GM19463 (cell line): ENCODE data around the gene AJM1.

Experiments
- ATAC-seq: cut with Tn5 transposase; IDR thresholded peaks from one replicate; pipeline ENCODE4 v1.9.1; 2021; ENCODE audit warnings: mild to moderate bottlenecking, moderate library complexity; ENCODE audit not compliant: unreplicated experiment

The AJM1 gene

DNA sequence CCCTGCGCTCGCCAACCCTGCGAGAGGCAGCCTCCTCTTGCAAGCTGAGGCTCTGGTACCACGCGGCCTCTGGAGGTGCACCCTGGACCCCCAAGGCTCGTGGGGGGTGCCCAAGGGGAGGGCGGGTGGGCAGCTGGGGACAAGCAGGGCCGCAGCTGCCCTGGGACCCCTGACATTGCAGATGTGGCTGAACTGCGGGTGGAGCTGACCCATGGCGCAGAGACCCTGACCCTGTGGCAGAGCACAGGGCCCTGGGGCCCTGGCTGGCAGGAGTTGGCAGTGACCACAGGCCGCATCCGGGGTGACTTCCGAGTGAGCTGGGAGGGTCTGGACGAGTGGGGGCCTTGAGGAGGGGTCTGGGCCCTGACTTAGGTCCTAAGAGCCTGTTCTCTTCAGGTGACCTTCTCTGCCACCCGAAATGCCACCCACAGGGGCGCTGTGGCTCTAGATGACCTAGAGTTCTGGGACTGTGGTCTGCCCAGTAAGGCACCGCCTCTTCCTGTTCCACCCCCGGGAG is 11.4 kb downstream of the AJM1 start:
- ATAC-seq = no peak

DNA sequence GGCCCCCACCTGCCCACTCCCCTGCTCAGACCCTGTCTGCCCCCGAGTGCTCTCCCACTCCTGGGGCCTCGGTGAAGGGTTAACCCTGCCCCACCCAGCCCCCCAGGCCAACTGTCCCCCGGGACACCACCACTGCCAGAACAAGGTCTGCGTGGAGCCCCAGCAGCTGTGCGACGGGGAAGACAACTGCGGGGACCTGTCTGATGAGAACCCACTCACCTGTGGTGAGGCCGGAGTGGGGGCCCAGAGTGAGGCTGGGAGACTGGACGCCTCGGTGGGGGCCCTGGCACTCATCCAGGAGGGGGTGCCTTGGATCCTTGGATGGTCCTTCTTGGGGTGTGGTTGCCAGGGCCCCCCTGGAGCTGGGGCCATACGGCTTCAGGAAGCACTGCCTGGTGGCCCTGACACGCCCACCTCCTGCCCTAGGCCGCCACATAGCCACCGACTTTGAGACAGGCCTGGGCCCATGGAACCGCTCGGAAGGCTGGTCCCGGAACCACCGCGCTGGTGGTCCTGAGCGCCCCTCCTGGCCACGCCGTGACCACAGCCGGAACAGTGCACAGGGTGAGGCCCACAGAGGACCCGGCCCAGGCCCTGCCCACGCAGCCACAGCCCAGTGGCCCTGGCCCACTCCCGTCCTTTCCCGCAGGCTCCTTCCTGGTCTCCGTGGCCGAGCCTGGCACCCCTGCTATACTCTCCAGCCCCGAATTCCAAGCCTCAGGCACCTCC is 12.0 kb downstream of the AJM1 start:
- ATAC-seq = no peak

DNA sequence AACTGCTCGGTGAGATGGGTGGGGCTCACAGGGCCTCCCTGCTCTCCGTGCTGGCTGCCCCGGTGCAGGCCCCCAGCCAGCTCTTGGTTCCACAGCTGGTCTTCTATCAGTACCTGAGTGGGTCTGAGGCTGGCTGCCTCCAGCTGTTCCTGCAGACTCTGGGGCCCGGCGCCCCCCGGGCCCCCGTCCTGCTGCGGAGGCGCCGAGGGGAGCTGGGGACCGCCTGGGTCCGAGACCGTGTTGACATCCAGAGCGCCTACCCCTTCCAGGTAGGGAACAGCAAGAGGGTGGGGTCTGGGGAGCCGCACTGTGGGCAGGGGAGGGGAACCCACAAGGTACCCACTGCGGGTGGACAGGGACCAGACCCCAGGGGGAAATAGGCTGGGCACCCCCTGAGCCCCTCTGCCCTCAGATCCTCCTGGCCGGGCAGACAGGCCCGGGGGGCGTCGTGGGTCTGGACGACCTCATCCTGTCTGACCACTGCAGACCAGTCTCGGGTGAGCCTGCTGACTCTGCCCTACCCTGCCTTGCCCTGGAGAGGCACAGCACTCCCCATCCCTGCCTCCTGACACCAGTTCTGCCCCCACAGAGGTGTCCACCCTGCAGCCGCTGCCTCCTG is 12.7 kb downstream of the AJM1 start:
- no peak for ATAC-seq

DNA sequence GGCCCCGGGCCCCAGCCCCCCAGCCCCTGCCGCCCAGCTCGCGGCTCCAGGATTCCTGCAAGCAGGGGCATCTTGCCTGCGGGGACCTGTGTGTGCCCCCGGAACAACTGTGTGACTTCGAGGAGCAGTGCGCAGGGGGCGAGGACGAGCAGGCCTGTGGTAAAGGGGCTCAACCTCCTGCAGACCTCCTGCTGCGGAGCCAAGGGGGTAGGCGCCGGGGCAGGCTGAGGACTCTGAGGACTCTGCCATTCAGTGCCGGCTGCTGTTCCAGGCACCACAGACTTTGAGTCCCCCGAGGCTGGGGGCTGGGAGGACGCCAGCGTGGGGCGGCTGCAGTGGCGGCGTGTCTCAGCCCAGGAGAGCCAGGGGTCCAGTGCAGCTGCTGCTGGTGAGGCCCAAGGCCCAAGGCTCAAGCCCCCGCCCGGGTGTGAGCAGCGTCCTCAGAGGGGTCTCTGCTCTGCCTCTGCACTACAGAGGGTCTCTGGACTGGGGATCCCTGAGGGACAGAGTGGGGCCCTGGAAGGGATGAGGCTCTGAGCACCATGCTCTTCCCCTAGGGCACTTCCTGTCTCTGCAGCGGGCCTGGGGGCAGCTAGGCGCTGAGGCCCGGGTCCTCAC is 13.3 kb downstream of the AJM1 start:
- ATAC-seq = no peak

DNA sequence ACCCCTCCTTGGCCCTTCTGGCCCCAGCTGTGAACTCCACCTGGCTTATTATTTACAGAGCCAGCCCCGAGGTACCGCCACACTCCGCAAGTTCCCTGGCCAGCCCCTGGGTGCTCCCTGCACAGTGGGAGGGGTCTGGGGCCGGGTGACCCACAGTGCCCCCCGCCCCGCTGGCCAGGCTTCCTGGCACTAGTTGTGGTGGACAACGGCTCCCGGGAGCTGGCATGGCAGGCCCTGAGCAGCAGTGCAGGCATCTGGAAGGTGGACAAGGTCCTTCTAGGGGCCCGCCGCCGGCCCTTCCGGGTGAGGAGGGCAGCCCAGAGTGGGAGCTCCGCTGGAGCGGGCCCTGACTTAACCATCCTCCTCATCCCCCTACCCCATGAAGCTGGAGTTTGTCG is 13.8 kb downstream of the AJM1 start:
- ATAC-seq = no peak

DNA sequence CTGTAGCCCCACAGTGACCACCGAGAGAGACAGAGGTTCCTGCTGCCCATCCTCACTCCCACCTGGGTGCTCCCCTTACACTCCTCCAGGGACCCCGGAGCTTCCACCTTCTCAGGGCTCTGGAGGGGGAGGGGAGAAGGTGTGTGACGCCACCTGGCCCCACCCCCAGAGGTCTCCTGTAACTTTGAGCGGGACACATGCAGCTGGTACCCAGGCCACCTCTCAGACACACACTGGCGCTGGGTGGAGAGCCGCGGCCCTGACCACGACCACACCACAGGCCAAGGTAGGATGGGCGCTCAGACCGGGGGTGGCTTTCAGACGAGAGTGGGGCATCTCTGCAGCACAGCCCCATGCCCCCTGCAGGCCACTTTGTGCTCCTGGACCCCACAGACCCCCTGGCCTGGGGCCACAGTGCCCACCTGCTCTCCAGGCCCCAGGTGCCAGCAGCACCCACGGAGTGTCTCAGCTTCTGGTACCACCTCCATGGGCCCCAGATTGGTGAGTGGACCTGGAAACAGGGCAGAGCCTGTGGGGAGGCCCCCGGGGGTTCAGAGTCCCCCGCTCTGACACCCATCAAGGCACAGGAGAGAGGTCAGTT is 14.4 kb downstream of the AJM1 start:
- ATAC-seq = no peak

DNA sequence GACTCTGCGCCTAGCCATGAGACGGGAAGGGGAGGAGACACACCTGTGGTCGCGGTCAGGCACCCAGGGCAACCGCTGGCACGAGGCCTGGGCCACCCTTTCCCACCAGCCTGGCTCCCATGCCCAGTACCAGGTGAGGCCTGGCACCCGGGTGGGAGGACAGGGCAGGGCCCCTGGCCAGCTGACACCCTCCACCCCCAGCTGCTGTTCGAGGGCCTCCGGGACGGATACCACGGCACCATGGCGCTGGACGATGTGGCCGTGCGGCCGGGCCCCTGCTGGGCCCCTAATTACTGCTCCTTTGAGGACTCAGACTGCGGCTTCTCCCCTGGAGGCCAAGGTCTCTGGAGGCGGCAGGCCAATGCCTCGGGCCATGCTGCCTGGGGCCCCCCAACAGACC is 14.9 kb downstream of the AJM1 start:
- ATAC-seq = no peak

DNA sequence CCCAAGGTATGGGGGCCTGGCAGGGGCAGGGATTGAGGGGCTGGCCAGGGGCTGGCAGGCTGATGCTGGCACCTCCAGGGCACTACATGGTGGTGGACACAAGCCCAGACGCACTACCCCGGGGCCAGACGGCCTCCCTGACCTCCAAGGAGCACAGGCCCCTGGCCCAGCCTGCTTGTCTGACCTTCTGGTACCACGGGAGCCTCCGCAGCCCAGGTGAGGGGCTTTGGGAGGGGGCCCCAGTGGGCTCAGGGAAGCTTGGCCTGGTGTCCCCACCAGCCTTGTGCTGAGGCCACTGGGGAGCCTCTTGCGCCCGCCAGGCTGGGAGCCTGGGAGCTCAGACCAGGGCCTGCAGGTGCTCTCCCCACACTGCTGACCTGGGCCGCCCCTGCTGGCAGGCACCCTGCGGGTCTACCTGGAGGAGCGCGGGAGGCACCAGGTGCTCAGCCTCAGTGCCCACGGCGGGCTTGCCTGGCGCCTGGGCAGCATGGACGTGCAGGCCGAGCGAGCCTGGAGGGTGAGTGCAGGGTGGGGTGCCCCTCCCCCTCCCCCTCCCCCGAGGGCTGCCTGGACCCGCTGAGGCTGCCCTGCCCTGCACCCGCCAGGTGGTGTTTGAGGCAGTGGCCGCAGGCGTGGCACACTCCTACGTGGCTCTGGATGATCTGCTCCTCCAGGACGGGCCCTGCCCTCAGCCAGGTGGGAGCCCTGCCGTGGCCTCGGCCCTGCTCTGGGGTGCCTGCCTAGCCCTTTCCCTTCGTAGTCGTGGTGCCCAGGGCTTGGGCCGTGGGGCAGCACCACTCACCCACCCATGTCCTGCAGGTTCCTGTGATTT is 15.5 kb downstream of the AJM1 start:
- no peak for ATAC-seq

DNA sequence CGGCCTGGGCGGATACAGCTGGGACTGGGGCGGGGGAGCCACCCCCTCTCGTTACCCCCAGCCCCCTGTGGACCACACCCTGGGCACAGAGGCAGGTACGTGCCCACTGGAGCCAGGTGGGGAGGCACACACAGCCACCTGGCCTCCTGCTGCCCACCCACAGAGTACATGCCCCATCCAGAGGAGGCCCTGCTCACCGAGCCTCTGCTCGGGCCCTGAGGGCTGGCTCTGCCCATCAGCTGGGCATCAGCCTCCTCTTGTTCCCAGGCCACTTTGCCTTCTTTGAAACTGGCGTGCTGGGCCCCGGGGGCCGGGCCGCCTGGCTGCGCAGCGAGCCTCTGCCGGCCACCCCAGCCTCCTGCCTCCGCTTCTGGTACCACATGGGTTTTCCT is 16.2 kb downstream of the AJM1 start:
- no peak for ATAC-seq

DNA sequence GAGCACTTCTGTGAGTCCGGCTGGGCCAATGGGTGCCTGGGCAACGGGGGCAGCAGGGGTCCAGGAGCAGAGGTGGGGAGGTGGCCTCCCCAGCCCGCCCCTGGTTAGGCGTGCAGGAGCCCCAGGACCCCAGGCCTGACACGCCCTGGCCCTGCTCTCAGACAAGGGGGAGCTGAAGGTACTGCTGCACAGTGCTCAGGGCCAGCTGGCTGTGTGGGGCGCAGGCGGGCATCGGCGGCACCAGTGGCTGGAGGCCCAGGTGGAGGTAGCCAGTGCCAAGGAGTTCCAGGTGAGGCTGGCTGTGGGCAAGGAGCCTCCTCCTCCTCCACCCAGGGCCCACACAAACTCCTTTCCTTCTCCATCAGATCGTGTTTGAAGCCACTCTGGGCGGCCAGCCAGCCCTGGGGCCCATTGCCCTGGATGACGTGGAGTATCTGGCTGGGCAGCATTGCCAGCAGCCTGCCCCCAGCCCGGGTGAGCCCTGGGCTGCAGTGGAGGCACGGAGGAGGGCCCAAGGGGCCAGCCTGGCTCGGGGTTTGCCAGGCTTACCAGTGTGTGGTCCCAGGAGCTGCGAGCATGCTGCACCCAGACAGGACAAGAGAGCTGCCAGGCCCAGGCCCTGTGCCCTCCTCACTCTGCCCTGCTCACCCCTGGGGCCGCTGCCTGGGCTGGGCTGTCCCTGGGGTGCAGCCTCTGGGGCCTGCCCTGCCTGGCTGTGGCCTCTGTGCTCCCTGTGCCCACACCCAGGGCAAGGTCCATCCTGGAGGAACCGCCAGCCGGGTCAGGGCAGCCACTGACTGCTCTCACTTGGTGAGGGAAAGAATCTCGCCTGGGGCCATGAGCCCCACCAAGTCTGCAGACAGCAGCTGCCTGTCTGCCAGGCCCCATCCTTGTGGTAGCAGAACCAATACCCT is 16.8 kb downstream of the AJM1 start:
- ATAC-seq = no peak

DNA sequence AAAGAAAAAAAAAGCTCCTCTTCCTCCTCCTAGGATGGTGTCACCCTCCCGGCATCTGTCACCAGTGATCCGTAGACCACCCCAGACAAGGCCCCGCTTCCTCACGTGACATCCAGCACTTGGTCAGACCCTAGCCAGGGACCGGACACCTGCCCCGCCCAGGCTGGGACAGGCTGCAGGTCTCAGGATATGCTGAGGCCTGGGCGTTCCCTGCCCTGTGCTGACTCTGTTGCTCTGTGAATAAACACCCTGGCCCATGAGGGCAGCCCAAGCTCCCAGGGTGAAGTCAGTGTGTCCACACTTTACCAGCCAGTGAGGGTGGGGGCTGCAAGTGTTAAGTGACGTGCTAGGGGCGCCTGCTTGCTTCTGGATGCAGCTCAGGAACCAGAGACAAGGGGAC is 18.3 kb downstream of the AJM1 start:
- no peak for ATAC-seq

DNA sequence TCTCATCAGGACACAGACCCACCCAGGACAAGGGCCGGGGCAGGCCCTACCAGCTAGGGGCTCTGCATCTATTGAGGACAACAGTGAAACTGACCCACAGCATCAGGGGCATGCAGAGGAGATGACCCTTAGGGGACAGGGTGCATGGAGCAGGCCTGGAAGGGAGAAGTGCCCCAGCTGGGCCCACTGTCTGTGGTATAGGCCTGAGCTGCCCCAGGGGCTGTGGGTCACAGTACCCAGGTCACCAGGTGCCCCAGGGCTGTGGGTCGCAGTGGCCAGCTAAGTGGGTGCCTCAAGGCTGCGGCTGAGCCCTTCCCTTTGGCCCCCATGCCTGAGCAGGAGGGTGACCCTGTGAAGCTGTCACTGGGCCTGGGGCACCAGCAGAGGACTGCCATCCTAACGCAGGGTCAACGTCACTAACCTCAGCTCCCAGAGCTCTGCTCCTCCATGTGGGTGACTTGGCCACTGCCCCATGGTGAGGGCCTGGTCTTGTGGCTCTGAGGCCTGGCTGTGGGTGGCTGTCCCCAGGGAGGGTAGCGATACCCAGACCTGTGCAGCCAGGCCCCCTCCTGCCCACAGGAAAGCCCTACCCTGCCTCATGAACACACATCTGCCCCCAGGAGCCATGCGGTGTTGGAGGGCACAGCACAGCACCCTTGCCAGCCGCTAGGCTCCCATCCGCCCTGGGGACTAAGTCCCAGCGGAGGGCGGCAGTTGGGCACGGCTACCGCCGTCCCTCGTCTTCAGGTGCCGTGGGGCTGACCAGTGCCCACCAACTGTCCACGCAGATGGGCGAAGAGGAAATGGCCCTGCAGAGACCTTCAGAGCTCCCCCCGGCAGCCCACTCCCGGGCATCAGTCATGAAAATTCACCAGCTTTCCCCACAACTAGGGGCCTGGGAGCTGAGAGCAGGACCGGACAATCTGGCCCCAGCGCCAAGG is 18.9 kb downstream of the AJM1 start:
- ATAC-seq = no peak

DNA sequence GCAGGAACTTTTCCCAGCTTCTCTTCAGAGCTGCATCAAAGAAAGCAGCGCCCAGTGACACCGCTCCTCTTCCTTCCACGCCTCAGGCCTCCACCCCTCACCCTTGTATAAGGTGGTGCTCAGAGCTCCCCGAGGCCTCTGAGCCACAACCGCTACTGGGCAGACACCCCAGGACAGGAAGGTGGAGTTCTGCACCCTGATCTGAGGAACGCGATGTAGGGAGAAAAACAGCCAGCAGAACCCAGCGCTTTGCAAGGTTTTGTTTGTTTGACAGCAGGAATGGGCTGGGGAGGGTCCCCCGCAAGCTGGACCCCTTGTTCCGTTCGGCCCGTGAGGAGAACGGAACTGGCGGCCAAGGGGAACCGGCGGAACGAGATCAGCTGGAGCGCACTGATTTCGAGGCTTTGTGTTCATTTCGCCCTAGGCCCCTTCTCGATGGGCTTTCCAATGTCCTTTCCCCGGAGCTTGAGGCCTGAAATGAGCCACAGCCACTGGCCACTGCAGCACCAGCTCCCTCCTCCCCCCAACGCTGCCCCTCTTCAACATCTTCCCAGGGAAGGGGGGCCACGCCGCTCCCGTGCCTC is 19.7 kb downstream of the AJM1 start:
- ATAC-seq = no peak

DNA sequence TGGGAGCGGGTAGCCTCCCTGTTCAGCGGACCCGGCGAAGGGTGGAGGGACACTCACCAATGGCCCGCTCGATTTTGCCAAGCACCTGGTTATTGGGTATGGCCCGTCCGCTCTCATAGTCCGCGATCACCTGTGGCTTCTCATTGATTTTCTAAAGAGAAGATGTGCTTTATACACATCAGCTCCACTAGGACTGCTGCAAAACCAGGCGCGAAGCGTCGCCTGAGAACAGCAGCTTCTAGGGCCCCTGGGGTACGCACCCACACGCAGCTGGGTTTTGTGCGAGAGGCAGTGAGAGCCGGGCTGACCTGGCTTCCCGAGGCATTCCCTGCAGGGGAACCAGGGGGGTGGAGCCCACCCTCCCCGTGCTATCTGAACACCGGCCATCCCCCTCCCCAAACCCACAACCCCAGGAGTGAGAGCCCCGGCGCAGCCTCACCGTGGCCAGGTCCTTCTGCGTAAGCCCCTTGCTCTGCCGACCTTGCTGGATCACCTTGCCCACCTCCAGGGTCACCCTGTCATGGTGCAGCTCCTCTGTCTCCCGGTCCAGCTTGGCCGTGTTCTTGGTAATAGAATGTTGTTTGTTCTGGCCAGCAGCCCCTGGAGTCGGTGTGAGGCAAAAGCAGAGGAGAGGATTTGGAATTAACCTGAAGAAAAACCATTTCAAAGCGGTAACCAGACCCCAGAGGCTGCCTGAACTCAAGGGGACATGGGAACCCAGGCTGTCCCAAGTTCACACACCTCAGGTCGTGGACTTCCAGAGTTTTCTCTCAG is 20.8 kb downstream of the AJM1 start:
- no peak for ATAC-seq

DNA sequence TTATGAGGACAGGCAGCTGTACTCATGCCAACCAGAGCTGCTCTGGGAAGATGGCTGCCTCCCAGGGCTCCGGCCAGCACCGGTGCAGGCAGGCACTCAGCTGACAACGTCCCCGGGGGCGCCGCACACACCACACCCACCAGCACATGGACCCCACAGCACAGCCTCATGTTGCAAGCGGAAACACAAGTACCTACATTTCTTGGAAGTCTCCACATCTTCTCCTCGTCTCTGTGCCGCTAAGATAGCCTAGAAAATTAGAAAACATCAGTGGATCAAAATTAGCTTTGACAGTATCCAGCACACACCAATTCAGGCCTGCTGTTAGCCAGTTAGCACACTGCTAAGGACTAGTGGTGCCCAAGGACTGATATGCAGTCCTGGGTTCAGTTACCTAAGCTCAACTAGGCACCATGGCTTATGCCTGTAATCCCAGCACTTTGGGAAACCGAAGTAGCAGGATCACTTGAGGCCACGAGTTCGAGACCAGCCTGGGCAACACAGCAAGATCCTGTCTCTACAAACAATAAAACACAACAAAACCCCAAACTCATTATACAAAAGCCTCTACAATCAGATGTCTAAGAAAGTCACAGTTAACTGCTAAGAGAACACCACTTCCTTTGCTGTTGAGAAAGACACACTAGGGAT is 21.5 kb downstream of the AJM1 start:
- ATAC-seq = no peak

DNA sequence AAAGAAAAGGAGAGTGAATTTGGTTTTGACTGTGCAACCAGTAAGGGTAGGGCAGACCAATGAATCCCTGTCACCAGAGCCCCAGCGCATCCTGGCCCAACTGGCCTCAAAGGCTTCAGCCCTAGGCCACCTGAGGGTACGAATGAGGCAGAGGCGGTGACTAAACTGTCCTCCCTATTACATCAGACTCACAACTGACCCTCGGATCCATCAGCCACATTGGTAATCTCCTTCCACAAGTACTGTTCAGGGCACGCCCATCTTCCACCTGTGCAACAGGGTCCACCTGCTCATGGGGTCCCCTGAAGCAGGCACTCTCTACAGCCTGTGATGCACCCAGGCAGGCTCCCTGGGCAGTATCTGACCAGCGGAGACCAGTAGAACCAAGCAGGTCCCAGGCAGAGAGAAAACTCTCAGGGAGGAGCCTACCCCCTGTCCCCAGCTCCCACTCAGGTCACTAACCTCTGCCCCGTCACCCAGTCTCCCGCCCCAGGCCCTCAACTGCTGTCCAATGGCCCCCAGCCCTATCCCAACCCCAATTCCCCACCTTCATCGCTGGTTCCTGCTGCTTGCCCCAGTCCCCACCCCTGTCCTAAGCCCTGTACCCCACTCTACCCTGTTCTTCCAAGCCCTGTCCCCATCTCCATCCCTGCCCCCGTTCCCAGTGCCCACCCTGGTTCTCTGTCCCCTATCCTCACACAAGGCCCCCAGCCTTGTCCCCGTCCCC is 22.9 kb downstream of the AJM1 start:
- ATAC-seq = no peak

DNA sequence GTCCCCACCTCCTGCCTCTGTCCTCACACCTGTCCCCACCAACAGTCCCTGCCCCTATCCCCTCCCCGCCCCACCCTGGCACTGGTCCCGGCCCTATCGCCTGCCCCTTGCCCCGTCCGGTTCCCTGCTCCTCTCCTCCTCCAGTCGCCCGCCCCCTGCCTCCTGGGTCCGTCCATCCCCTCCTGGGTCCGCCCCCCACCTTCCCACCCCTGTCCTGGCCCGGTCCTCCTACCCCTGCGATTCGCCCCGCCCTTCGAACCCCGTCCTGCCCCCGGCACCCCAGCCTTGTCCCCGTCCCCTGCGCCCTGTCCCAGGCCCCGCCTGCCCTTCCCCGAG is 23.5 kb downstream of the AJM1 start:
- ATAC-seq = peak; percentile 22
